Mesenteric fat pad (tissue), 1 donor: ENCODE measurements around the gene ASZ1. TPM values are rescaled to one million over a fixed set of nuclear protein-coding genes. Genes with fewer than 3 reads are reported as not detected.
"Not testable (repeated sequence)": the region's sequence is repeated elsewhere in the genome, so short reads cannot be mapped to it uniquely, and the experiment has no call there.

Experiments
- DNase-seq: peaks from one replicate; pipeline ENCODE4 v3.0.0-alpha.2; 2020; ENCODE audit warnings: low spot score
- long read RNA-seq: library from polyadenylated mRNA; unstranded; transcript quantifications from one replicate; pipeline ENCODE4 v2.0.0, GENCODE V29; 2020
- total RNA-seq: library from RNA; stranded (reverse); fragmentation: NEBNext Ultra II Directional; extraction: Animal tissue kit (Norgen Biotek cat#: 25700); gene quantifications from one replicate; pipeline ENCODE4 v1.2.1, GENCODE V29; 2021
- donor health status: DM: yes; HTN: yes; CAD: no.

Gene ASZ1, protein sequence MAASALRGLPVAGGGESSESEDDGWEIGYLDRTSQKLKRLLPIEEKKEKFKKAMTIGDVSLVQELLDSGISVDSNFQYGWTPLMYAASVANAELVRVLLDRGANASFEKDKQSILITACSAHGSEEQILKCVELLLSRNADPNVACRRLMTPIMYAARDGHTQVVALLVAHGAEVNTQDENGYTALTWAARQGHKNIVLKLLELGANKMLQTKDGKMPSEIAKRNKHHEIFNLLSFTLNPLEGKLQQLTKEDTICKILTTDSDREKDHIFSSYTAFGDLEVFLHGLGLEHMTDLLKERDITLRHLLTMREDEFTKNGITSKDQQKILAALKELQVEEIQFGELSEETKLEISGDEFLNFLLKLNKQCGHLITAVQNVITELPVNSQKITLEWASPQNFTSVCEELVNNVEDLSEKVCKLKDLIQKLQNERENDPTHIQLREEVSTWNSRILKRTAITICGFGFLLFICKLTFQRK
- total RNA-seq = not detected
- long read RNA-seq = 0 reads

DNA sequence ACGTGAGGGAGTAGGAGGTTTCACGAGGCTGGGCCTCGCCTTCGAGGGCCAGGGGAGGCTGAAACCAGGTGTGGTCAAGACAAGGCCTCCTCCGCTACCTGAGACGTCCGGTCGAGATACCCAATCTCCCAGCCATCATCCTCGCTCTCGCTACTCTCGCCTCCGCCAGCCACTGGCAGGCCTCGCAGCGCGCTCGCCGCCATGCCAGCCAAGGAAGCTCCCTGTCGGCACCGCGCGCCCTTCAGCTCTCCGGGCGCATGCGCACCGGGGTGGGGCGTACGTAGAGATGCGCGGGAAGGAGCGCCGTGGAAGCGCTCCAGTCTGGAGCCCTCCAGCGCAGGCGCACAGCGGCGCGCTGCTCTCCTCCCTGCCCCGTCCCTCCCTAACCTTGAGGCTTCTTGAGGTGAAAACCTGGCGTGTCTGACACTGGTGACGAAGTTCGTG lies at the start of gene ASZ1:
ASZ1 (minus strand) TSS at position 236 of the 444 bp plus-strand sequence; CDS start at position 203, 33 bp downstream.
- no peak for DNase-seq

DNA sequence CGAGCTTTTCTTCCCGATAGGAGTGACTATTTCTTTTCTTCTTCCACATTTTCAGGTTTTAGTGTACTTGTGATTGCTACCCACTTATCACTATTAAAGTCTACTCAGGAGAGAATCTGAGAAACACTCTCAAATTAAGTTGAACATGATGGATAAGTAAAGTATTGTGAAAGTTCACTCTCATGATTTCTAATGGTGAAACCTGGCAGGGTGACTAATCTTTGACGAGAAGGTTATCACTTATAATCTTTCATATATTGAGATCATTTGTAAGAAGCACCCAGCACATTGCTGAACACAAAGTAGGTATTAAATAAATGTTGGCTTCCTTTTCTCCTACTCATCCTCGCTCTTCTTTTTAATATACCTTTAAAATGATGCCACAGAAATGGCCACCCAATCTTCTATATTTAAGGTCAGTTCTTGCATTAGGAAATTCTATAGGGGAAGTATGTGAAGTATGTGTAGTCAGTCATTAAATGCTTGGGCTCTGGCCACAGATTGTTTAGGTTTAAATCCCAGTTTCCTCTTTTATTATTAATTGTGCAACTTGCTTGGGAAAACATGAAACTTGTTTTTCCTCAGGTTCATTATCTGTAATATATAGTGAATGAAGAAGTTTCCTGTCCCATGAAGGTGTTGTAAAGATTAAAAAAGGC lies 49.4 kb upstream of the ASZ1 start:
- DNase-seq = no peak

DNA sequence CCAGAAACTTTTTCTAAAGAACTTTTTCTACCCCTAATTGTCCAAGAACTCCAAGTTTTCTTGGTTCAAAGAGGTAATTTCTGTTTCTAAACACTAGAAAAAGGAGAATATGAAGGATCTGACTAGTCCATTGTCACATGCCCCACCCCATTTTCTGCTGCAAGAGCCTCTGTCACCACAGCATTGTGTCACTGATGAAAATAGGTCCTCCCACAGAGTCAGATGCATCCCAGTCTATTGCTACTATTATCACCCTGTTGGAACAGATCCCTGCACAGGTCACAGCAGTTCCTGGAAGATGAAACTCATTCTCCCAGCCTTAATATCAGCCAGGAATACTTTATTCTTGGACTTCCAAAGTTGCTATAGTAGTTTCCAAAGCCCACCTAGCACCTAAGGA lies 45.0 kb upstream of the ASZ1 start:
- DNase-seq = no peak

DNA sequence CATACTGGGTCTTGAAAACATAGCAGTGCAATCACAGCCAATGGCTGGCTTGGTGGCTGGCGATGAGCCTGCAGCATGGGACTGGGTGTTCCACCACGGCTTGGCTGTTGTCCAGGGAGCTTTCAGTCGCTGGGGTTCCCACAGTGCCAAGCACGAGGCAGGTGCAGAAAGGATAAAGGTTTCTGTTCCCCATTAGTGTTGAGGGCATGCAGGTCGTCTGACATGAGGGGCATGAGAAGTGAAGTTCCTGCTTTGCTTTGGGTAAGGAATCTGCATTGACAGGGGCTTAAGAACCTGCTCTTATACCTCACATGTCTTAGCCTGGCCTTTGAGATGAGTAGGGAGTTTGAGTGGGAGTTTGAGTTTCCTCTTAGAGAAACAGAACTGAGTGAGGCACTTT lies 43.5 kb upstream of the ASZ1 start:
- no peak for DNase-seq

DNA sequence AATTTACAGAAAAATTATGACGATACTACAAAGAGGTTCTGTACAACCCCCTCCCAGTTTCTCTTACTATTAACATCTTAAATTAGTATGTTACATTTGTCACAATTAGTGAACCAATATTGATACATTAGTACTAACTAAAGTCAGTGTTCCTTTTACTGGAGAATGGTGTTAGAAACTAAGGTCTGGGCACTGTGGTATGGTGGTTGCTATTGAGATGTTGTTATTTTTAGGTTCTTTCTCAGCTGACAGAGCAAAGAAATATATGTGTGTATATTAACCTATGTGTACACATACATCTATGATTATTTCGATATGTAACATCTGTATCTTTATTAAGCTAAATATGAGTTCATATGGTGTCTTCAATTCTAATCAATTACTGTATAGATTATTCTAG lies 40.9 kb upstream of the ASZ1 start:
- no peak for DNase-seq

DNA sequence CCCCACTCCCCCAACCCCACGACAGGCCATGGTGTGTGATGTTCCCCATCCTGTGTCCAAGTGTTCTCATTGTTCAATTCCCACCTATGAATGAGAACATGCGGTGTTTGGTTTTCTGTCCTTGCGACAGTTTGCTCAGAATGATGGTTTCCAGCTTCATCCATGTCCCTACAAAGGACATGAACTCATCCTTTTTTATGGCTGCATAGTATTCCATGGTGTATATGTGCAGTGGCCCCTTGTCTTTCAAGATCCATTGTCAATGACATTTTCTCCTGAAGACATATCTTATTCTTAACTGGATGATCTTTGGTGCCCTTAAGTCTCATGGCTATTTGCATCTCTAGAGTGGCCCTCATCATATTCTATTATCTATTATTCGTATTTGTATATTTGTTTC lies 33.5 kb upstream of the ASZ1 start:
- not testable (repeated sequence) for DNase-seq

DNA sequence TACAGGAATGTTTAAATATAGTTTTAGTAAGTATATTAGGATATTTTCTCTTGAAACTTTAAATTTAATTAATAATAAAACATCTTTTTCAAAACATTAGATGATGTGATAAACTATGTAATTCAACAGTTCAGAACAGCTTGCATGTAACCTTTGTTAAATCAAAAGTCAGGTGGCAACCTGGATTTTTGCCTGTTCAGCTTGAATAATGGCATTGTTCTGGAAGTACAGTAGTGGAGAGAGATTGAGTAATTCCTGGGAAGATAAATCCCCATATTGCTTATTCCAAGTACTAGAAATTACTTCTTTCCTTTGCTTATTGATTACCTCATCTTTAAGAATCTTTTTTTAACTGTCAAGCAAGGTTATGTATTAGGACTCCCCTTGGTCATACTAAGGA lies 32.4 kb upstream of the ASZ1 start:
- no peak for DNase-seq

DNA sequence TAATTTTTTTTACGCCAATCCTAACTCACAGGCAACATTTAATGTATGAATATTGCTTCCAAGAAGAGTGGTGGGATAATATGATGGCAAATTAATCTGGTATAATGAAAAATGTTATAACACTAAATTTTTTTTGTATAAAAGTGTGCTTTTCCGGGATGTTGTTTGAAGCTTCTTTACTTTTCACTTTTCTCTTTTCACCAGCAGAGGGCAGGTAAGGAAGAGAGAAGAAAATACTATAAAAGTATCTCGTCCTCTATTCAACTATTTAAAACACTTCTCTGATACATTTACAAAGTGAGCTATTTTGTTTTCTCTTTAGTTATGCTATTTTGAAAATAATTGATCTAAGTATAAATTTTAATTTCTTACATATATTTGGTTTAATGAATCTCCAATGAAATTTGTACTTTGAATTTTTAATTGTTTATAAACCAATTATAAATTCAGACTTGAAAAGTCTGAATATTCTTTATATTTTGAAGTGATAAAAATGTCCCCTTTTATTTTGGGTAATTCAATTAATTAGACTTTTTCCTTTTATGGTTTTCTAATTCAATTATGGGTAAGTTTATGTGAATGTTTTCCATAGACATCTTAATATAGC lies 31.8 kb upstream of the ASZ1 start:
- DNase-seq = no peak

DNA sequence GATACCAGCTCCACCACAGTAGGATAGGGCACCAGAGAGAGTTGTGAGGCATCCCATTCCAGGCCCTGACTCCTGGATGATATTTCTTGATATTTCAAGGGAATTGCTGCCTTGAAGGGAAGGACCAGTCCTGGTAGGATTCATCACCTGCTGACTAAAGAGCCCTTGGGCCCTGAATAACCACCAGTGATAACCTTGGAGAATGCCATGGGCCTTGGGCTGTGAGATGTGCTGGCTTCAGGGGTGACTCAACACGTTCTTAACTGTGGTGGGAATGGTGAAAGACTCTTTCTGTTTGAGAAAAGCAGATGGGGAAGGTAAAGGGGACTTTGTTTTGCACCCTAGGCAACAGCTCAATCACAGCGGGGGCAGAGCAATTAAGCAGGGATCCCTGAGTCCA lies 21.4 kb upstream of the ASZ1 start:
- no peak for DNase-seq

DNA sequence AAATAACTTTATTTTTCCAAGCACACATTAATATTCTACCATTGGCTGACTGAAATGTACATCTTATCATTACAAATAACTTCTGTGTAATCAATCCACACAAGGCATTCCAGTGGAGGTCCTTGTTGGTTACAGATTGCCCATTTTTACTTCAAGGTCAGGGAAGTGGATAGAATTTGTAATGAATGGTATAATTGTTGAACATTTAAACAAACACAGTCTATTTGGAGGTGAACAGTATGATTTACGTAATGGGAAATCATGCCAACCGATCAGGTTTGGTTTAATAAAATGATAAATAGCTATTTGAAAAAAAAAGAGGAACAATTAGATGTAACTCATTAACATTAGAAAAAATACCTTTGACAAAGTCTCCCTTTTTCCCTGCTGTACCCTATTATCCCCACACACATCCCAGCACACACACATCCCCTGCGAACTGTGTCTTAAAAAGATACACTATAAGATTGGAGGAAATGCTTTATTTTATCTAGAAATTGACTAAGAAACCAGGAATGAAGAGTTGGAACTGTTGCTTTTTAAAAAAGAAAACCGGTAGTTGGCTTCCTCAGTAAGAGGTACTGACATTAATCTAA lies 19.0 kb upstream of the ASZ1 start:
- DNase-seq = no peak

DNA sequence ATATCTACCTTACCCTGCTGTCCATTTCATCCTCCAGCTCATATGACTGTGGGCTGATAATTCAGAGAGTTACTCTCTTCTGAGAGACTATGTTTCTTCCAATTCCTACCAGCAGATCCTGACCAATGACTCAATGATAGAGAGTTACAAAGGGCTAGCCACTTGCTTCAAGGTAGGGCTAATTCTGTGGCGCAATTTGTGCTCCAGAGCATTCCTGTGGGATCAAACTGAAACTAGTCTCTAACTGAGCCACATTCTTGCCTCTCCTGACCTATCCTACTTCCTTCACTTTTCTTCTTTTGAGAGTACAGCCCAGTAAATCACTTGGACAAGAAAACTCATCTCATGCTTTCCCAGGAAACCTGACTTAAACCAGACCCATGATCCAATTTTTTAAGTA lies 17.9 kb upstream of the ASZ1 start:
- no peak for DNase-seq

DNA sequence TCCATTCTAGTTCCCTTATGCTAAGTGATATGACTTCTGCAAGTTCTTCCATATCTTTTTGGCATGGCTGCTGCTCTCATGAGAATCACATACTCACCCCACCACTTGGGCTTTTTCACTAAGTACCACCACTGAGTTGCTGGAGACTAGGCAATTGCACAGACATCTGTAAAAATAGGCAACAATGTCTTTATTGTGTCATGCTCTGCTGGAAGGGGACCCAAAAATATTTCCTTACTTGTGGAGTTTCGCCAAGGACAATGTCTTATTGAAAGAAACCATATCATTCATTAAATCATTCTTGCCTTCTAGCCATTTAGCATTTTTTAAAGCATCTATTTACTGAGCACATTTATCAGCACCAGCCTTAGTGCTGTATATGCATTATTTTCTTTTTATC lies 17.4 kb upstream of the ASZ1 start:
- DNase-seq = no peak

DNA sequence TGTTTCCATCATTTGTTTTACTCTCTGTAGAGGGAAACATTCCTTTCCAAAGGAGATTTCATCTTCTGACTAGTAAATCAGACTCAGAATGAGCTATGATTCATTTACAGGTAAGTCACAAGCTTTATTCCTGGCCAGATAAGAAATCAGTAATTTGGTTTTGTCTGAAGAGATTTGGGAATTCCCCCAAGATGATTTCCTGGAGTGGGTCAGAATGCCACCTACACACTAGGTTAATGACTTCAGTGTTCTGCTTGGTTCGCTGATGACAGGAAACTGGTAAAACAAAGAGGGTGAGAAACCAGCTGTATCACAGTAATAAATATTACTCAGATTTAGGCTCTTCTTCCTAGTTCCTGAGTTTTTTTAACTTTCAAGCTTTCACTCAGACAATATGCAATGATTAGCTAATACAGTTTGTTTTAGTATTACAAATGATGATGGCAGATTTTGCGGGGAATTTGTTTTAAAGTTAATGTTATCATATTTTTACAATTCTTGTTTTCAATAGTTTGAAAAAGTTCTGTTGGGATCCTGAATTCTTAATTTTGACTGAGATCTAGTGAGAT lies 8.3 kb upstream of the ASZ1 start:
- no peak for DNase-seq

DNA sequence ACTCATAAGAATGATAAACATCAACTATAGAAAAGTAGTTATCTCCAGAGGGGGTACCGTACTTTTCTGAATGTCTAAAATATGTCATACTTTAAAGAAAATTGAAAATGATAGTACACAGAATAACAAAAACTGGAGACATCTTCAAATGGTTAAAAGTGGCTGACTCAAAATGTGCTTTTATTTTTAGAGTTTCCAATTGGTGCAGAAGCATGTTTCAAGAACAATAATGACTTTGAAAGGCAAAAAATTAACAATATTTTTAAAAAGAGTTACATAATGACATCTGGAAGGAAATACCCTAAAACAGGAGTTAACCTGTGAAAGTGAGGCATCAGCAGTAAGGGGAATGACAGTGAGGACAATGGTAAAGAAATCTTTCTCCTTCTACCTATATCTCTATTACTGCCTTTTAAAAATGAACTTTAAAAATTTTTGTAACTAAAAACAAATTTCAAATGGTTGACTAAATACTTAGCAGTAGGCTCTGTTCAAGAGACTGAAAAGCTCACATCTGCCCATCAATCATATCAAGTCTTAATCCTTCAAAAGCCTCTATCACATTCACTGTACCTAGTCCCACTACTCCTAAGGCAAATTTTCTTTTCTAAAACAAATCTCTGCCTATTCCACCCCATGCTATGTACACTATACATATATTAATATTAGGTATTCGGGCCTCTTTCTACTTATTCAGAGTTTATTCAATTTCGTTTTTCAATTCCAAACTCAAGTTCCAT lies 3.0 kb downstream of the ASZ1 start:
- DNase-seq = no peak

DNA sequence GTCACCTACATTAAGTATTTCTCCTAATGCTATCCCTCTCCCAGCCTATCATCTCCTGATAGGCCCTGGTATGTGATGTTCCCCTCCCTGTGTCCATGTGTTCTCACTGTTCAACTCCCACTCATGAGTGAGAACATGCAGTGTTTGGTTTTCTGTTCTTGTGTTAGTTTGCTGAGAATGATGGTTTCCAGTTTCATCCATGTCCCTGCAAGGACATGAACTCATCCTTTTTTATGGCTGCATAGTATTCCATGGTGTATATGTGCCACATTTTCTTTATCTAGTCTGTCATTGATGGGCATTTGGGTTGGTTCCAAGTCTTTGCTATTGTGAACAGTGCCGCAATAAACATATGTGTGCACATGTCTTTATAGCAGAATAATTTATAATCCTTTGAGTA lies 12.7 kb downstream of the ASZ1 start:
- not testable (repeated sequence) for DNase-seq

DNA sequence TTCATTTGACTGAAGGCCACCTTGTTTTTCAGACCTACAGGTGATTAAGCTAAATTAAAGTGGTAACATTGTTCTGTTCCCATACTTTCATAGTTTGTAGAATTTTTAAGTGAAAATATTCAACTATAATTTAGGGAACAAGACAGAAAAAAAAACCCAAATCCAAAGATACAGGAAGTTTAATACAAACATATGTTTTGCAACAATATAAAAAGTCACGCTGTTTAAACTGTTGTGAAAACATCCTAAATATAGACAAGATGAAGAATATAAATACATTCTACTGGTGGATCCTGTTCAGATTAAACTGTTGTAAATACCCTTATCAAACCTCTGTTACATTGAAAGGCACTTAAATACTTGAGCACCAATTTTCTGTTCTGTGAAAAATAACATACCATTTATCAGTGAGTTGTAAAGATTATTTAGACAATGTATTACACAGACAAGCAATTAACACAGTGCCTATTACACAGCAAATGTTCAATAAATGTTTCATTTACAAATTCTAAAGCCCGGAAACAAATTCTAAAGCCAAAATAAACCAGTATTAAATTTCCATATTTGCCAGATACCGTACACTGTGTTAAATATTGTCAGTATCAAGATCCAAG lies 14.2 kb downstream of the ASZ1 start:
- no peak for DNase-seq

DNA sequence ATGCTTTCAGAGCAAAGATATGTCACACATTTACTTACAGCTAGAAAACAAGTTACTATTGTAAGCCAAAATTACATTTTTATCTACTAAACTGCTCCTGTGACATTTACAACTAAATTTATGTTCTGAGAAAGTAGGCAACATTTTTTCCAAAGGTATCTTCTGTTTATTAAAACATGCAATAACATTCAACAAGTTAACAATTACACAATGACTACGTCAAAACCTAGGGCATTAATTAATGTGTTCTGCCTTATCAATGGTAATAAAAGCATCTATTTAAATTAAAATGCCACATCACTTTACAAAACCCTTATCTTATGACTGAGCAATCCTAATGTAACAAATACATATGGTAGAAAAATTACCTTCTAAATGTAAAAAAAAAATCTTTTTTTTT lies 14.9 kb downstream of the ASZ1 start:
- no peak for DNase-seq

DNA sequence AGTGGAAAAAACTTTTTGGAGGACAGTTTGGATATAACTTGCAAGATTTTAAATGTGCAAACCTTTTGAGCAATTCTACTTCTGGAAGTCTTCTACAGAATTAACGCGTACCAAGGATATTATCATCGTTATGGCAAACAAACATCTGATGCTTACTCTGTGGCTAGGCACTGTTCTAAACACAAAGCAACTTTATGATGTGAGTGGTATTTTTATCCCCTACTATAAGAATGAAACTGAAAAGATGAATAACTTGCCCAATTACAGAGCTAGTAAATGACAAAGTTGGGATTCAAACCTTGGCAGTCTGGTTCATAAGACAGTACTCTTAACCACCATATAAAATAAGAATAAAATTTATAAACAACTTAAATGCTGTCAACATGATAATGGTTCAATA lies 15.8 kb downstream of the ASZ1 start:
- DNase-seq = no peak

DNA sequence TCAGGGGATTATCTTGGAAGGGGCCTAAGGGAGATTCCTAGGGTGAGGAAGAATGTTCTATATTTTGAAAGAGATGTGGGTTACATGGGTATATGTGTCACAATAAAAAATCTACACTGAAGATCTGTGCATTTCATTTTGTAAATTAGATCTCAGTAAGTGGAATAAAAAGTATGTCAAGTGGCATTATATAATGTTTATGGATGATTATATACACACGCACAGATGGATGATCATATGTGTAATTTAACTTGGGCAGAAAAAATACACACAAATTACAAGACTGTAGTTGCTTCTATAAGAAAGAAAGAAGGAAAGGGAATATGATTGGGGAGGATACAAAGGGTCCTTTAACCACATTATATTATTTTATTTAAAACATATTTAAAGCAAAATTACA lies 18.5 kb downstream of the ASZ1 start:
- DNase-seq = no peak

DNA sequence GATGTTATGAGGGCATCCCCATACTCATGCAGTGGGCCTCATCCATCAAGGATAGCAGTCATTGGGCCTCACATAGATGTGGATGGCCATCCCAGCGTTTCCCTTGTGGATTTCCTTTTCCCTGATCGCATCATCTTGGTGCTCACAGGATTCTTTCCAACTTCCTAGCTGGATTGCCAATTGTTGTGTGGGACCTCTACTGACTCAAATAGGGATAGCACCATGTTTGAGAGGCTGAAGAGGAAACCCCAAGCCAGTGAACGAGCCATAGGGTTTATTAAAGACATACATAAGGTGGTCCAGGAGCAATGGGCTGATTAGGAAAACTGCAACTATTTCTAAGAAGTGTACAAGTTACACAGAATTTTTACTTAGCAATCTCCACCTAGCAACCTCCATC lies 21.8 kb downstream of the ASZ1 start:
- no peak for DNase-seq
